ENCODE data around the gene ADARB2.

Gene ADARB2

DNA sequence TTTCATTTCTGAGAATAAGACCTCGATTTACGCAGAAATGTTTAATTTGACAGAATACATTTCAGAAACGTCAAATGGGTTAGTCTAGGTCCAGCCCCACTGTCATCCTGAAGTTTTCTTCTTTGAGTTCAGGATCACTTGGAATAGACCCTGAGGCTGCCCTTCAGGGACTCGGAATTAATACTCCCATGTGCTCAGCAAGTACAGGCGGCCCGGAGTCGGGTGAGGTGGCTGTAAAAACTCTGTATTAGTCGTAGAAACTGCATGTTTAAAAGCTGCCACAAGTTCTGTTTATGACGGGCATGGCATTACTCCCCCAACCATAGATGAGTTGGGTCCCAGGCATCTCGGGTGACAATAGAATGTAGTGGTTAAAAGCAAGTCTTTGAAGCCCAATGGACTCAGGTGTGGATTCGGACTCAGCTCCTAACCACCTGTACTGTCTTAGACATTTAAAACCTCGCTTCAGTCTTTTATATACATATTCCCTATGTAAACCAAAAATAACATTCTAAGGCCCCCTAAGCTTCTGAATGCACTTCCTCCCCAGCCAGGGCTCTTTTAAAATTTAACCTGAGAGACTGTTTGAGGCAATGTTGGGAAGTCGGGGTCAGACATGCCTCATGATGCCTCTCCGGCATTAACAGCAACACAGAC is 216.3 kb downstream of the ADARB2 start:
- DNase-seq (ENCODE audit: low read depth), result no peak
- H3K4me3 ChIP-seq (ENCODE audit: control insufficient read depth, low read depth, low read length), result no peak overlapping the region
- TF ChIP-seq, protein P1, sequence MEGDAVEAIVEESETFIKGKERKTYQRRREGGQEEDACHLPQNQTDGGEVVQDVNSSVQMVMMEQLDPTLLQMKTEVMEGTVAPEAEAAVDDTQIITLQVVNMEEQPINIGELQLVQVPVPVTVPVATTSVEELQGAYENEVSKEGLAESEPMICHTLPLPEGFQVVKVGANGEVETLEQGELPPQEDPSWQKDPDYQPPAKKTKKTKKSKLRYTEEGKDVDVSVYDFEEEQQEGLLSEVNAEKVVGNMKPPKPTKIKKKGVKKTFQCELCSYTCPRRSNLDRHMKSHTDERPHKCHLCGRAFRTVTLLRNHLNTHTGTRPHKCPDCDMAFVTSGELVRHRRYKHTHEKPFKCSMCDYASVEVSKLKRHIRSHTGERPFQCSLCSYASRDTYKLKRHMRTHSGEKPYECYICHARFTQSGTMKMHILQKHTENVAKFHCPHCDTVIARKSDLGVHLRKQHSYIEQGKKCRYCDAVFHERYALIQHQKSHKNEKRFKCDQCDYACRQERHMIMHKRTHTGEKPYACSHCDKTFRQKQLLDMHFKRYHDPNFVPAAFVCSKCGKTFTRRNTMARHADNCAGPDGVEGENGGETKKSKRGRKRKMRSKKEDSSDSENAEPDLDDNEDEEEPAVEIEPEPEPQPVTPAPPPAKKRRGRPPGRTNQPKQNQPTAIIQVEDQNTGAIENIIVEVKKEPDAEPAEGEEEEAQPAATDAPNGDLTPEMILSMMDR (IDR thresholded peaks at IDR 0.05; ENCODE audit: control insufficient read depth, insufficient read depth, low read depth, low read length, missing control alignments), result no peak

DNA sequence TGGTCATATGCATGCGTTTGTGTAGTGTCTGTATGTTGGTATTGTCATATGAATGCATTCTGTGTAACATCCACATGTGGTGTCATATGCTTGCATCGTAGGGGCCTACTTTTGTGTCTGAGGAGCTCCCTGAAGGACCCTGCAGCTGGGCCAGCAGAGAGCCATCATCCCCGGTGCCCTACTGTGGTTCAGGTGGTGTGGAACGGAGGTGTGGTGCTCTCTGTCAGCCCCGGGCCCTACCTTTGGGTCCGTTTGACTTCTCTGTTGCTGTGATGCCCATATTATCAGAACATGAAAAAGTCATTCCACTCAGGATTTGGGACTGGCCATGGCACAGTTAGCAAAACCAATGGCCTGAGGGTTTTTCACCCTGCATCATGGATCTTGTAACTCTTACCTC is 217.9 kb downstream of the ADARB2 start:
- no peak overlapping the region for H3K4me3 ChIP-seq (ENCODE audit: control insufficient read depth, low read depth, low read length)
- DNase-seq (ENCODE audit: low read depth), result no peak

DNA sequence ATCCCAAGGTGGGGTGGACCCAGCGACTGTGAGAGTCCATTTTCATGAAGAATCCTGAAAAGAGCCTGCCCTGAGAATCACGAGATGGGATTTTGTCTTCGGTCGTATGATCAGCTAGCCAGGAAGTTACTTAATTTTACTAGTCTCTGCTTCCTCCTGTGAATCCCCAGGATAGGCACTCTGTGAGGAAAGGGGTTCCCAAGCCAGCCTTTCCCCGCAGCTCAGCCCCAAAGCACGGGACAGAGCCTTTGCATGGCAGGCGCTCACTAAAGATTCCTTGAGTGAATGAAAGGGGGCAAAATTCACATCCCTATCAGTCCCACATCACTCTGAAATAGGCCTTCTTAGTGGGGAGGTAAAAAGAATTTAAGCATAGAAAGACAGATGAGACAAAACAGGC is 219.6 kb downstream of the ADARB2 start:
- DNase-seq (ENCODE audit: low read depth), result no peak
- H3K4me3 ChIP-seq (ENCODE audit: control insufficient read depth, low read depth, low read length), result no peak overlapping the region
- TF ChIP-seq, protein P1 (IDR thresholded peaks at IDR 0.05; ENCODE audit: control insufficient read depth, insufficient read depth, low read depth, low read length, missing control alignments), result no peak

More for the DNA sequence above, 217.9 kb downstream of the ADARB2 start:
- TF ChIP-seq, protein P1 (IDR thresholded peaks at IDR 0.05; ENCODE audit: control insufficient read depth, insufficient read depth, low read depth, low read length, missing control alignments), result no peak

DNA sequence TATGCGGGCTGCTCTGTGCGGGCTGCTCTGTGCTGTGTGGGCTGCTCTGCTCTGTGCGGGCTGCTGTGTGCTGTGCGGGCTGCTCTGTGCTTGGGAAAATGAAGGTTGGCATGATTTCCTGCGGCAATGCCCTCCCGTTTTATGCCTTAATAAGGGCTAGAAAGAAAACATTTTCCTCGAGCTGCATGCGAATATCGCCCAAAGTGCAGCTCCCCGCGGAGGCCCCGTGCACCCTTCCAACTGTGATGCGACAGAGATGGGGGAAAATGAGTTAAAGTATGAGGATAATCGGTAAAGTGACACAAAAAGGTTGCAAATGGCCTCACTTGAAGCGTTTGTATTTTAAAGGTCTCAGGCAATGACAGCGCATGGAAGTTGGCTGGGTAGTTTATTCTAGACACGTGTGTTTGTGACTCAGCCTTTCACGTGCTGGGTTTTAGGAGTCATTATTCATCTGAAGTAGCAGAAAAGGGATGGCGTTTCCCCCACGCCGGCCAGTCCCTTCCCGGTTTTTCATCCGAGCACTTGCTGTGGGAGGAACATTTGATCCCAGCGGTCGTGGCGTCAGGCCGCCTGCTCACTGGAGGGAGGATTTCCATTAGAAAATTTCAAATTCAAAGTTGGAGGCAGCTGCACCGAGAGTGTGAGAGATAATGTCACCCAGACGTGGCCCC is 220.7 kb downstream of the ADARB2 start:
- no peak overlapping the region for H3K4me3 ChIP-seq (ENCODE audit: control insufficient read depth, low read depth, low read length)
- DNase-seq (ENCODE audit: low read depth), result no peak
- TF ChIP-seq, protein P1 (IDR thresholded peaks at IDR 0.05; ENCODE audit: control insufficient read depth, insufficient read depth, low read depth, low read length, missing control alignments), result no peak

DNA sequence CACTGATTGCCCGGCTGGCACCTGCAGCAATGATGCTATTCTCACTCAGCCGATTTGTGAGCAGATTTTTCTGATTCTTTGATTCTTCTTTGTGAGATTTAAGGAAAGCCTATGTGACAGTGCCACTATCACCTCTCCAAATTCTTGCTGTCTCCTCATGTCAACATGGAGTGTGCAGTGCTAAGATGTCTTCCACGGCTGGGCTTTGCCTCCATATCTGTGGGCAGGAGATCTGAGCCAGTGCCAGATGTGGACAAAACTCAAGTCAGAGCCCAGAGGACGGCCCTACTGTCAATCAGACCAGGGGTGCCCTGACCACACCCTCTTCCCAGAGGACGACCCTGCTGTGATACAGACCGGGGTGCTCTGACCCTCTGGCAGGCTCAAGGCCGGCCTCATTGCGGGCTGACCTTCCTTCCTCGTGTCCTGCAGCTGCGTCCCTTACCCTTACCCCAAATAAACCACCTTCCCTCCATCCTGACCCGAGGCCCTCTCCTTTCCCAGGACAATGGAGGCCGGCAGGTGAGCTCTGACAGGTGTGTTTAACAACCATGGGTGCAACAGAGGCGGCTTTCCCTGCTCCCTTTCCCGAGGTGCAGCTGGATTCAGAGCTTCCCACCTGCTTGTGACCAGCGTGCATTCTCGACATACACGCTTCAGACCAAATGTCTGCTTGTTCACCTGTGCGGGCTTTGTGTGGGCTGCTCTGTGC is 221.4 kb downstream of the ADARB2 start:
- DNase-seq (ENCODE audit: low read depth), result no peak
- H3K4me3 ChIP-seq (ENCODE audit: control insufficient read depth, low read depth, low read length), result no peak overlapping the region
- TF ChIP-seq, protein P1 (IDR thresholded peaks at IDR 0.05; ENCODE audit: control insufficient read depth, insufficient read depth, low read depth, low read length, missing control alignments), result no peak

DNA sequence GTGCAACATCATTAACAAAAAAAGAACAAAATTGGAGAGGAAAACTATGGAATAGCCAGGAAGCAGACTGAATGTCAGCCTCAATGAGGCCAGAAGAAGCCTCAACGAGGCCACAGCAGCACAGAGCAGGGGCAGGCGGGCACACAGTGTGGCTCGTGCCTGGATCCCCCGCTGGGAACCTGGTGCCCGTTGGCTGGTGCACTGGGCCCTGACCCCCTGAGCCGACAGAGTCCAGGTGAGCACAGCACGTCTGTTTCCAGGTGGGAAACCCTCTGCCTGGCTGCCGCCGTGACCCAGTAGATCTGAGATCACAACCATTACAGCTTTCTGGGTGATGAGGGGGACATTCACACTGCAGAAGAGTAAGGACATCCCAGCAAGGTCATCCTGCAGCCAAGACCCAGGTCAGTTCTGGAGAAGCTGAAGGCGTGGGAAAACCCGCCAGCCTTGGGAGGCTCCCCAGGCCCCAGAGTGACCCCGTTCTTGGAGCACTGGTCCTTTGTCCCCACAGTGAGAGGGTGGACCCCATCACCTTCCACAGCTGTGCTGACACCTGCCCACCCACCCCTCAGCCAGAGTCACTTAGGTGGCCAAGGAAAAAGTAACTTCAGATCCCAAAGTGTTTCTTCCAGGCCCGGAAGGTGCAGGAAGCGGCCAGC is 222.1 kb downstream of the ADARB2 start:
- no peak for DNase-seq (ENCODE audit: low read depth)
- no peak overlapping the region for H3K4me3 ChIP-seq (ENCODE audit: control insufficient read depth, low read depth, low read length)
- TF ChIP-seq, protein P1 (IDR thresholded peaks at IDR 0.05; ENCODE audit: control insufficient read depth, insufficient read depth, low read depth, low read length, missing control alignments), result no peak

Measured in AG09309 (cell line).